ENCODE data around the gene ATP6V1F. TPM values are rescaled to one million over a fixed set of nuclear protein-coding genes. Genes with fewer than 3 reads are reported as not detected.

The ATP6V1F gene
- total and polyA plus RNA-seq, 10 donors = 78.3 to 285 (median 91.5) TPM

GRCh38 chr7:128900237-128900636 lies 37.6 kb downstream of the ATP6V1F start:
- Histone ChIP-seq H3K4me3 (no peak overlapping the region), H3K9me3 (peaks cover 0 to 22% (median 16%) of the 10 kb centered on the region in 8 donors), H3K27me3 (replicated peaks in 1 of 7) (peaks cover 0 to 9% (median 0%) of the 10 kb centered on the region in 7 donors), H3K4me1 (peaks cover 0 to 10% (median 1%) of the 10 kb centered on the region in 6 donors), H3K36me3 (no peaks in the 10 kb centered on the region), H3K27ac (no peak overlapping the region)
- intact Hi-C loops (cut with DNase I; ENCODE audit: low total_unique reads) = loop anchor here (5.0 kb wide), 1 partner anchor 192 kb away; no protein-coding TSS in a partner anchor
- WGBS, 5 donors = 63 to 80% (median 67%) methylated on average over 1 of the region's 1 CpG
- TF ChIP-seq POLR2A (IDR thresholded peaks at IDR 0.05) = no peak
- no peak for TF ChIP-seq POLR2AphosphoS5 (IDR thresholded peaks at IDR 0.05)
- no peak for TF ChIP-seq CTCF (IDR thresholded peaks at IDR 0.05 in 8 of 11, conservative IDR thresholded peaks at IDR 0.05 in 3 of 11)
- DNase-seq = no peak

DNA sequence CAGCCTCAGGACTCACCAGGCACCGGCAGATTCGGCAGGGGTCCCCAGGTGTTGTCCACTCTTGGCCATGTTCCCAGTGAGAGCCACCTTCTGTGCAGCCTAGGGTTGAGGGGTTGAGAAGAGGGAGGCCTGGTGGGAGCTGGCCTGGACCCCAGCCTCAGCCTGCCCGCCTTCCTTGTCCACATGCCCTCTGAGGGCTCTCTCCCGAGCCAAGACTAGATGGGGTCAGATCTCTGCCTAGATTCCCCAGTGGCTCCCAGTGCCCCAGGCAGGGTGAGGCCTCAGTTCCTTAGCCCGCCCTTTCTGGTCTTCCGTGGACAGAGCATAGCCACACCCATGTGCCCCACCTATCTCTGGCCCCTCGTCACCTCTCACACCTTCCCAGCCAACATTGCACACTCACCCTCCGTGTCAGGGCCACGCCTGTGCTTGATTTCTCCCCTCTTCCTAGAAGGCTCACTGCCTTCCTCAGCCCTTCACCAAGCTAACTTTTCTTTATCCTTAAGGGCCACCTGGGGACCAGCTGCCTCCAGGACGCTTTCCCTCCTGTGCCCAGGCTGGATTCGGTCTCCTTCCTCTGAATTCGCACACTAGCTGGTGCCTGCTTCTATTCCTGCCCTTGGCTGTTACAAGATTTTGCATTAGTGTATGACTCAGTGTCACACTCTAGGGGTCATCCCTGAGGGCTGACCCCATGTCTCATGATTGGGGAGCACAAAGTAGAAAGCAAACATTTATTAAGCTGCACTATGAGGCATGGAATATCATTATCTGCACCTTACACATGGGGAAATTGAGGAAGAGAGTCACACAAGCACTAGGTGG lies 40.3 kb downstream of the ATP6V1F start:
- H3K4me3 ChIP-seq = no peak overlapping the region
- intact Hi-C loops (cut with DNase I; ENCODE audit: low total_unique reads) = loop anchor here (5.0 kb wide), 1 partner anchor 189 kb away; no protein-coding TSS in a partner anchor
- no peak overlapping the region for H3K27ac ChIP-seq
- H3K27me3 ChIP-seq (replicated peaks in 1 of 7) = peaks cover 0 to 30% (median 4%) of the 10 kb centered on the region in 7 donors
- H3K4me1 ChIP-seq = peaks cover 0 to 10% (median 1%) of the 10 kb centered on the region in 6 donors
- WGBS, 5 donors = 75 to 89% (median 80%) methylated on average over 11 to 12 of the region's 12 CpGs
- H3K36me3 ChIP-seq = no peaks in the 10 kb centered on the region
- peak; percentile 53 for DNase-seq
- no peak for TF ChIP-seq CTCF (IDR thresholded peaks at IDR 0.05 in 8 of 11, conservative IDR thresholded peaks at IDR 0.05 in 3 of 11)
- TF ChIP-seq POLR2AphosphoS5 (IDR thresholded peaks at IDR 0.05) = no peak
- TF ChIP-seq POLR2A (IDR thresholded peaks at IDR 0.05) = no peak
- peaks cover 0 to 22% (median 16%) of the 10 kb centered on the region in 8 donors for H3K9me3 ChIP-seq

DNA sequence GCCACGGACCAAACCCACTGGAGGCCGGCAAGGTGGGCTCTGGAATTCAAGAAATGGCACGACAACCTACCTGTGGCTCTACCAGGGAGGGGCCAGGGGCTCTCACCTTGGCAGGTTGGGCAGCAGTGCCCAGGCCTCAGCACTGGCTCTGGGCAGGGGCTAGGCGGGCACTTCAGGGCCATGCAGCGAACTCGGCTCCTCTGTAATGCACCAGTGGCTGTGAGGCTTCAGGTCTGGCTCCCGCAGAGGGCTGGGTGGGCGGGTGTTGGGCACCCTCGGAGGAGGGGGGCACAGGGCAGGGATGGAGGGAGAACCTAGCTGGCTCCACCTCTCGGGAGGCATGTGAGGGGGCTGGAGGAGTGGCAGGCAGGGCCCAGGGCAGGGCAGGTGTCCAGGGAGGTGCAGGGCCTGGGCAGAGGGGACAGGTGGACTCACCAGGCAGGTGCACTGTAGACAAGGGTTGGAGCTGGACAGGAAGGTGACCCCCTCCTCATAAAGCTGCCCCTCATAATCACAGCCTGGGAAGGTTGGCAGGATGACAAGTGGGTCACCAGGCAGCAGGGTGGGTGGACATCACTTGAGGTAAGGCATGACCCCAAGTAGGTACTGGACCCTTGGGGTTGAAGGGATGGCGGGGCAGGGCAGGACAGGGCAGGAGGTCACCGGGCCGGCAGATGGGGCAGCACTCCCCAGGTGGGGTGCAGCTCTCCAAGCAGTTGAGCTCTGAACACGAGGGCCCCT lies 41.1 kb downstream of the ATP6V1F start:
- Histone ChIP-seq H3K36me3 (no peaks in the 10 kb centered on the region), H3K4me3 (no peak overlapping the region), H3K27me3 (replicated peaks in 1 of 7) (peaks cover 0 to 38% (median 4%) of the 10 kb centered on the region in 7 donors), H3K27ac (no peak overlapping the region), H3K4me1 (peaks cover 0 to 10% (median 1%) of the 10 kb centered on the region in 6 donors), H3K9me3 (peaks cover 0 to 17% (median 14%) of the 10 kb centered on the region in 8 donors)
- DNase-seq = peak; percentile 69
- WGBS, 5 donors = 75 to 91% (median 83%) methylated on average over 12 to 14 of the region's 14 CpGs
- intact Hi-C loops (cut with DNase I; ENCODE audit: low total_unique reads) = loop anchor here (5.0 kb wide), 1 partner anchor 189 kb away; no protein-coding TSS in a partner anchor
- TF ChIP-seq POLR2A (IDR thresholded peaks at IDR 0.05) = no peak
- TF ChIP-seq CTCF (IDR thresholded peaks at IDR 0.05 in 8 of 11, conservative IDR thresholded peaks at IDR 0.05 in 3 of 11) = no peak
- TF ChIP-seq POLR2AphosphoS5 (IDR thresholded peaks at IDR 0.05) = no peak

All from spleen (tissue), 11 donors.